GM12801 (cell line): Measurements from ENCODE around the gene SPOCK1.

Experiments
- TF ChIP-seq, protein P1 (sequence below): IDR thresholded peaks from one replicate; pipeline ENCODE4 v1.5.1; 2011; ENCODE audit warnings: control low read depth; ENCODE audit not compliant: insufficient read length; ENCODE audit errors: extremely low read depth

SPOCK1 gene

DNA sequence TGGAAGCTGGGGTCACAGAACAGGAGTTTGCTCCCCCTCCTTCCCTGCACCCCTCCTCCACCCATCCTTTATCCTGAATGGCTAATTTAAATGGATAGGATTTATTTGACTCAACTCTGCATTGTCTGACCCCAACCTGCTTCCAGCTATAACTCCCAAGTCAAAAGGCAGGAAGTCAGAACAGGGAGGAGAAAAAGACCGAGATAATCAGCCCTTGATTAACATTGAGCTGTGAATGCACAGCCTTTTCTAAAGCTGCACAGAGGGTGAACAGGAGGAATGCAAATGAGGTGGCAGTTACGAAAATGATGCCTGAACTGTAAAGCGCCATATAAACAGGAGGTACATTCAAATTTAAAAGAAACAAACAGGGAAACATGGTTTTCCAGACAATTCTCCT lies 152.8 kb downstream of the SPOCK1 start:
- TF ChIP-seq, protein P1, sequence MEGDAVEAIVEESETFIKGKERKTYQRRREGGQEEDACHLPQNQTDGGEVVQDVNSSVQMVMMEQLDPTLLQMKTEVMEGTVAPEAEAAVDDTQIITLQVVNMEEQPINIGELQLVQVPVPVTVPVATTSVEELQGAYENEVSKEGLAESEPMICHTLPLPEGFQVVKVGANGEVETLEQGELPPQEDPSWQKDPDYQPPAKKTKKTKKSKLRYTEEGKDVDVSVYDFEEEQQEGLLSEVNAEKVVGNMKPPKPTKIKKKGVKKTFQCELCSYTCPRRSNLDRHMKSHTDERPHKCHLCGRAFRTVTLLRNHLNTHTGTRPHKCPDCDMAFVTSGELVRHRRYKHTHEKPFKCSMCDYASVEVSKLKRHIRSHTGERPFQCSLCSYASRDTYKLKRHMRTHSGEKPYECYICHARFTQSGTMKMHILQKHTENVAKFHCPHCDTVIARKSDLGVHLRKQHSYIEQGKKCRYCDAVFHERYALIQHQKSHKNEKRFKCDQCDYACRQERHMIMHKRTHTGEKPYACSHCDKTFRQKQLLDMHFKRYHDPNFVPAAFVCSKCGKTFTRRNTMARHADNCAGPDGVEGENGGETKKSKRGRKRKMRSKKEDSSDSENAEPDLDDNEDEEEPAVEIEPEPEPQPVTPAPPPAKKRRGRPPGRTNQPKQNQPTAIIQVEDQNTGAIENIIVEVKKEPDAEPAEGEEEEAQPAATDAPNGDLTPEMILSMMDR: no peak

DNA sequence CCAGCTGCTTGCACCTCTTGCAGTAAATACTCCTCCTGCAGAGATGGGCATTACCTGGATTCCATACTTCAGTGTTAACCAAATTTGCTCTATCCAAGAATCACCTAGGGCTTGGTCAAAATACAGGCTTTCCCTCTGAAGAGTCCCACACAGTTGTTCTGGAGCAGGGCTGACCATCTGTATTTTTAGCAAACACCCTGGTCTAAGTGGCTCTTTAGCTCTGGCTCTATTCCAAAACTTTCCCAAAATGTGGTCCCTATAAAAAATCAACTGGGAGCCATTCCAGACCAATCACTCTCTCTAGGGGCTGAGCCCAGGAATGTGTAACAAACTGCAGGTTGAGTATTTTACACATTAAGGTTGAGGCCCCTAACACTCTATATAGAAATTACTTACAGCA lies 153.7 kb downstream of the SPOCK1 start:
- TF ChIP-seq, protein P1: no peak

DNA sequence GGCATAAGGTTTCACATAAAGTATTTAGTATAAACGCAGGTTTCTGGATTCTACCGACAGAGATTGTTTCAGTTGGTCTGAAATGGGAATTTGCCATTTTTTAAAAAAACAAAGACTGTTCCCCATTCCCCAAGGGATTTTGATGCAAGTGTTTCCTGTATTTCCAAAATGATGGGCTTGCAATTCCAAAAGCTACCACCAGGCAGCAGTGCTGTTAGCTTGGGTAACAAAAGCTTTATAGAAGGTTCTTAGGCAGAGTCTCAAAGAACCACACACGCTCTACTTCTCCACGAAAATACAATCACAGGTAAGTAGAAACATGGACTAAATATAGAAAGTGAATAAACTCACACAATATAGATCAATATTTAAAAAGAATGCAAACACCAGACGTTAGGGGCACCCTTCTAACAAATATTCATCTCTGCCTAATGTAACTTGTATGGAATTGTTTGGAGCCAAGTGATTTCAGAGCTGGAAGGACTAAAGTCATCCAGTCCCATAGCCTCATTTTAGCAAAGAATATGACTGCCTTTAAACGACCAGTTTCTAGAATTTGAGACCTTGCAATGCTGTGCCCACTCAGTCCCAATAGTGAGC lies 154.3 kb downstream of the SPOCK1 start:
- TF ChIP-seq, protein P1: no peak

DNA sequence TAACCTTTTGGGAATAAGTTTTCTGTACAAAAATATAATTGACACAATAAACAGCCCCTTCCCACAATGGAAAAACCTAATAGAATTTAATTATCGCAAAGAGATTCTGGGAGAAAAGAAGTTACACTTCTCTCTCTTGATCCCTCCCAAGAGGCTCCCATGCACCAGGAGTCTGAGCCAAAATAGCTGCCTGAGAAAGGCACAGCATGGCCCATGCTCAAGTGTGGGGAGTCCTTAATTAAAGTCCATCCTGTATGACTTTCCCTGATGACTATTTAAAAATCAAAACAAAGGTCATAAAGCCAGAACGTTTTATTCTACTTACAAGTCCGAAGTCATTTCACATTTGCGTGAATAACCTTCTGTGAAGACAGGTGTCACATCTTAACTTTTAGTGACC lies 155.1 kb downstream of the SPOCK1 start:
- TF ChIP-seq, protein P1: no peak

- TF ChIP-seq, protein P1: no peak
Measured at GRCh38 chr5:137342764-137343163, 156.4 kb downstream of the SPOCK1 start.

DNA sequence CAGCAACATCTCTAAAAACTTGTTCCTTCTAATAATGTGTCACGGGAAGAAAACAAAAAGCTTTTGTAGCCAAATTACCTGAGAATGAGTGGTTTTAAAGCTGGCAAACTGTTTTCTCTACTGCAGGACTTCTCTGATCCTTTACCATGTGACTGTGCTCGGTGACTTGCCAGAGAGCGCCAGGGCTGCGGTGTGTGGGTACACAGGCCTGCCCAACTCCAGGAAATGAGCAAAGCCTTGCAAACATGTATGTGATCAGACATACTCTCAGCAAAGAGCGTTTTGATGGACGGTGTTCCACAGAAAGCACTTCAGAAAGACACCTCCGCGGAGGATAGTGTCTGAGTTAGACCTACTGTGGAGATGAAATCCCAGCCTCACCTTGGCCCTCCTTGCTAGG lies 157.3 kb downstream of the SPOCK1 start:
- TF ChIP-seq, protein P1: no peak

- TF ChIP-seq, protein P1: no peak
Measured at GRCh38 chr5:137340881-137341280, 158.2 kb downstream of the SPOCK1 start.
